GM12873 (cell line): ENCODE results near the gene IL10RB.

ENCODE experiments used
- TF ChIP-seq, protein P1 (sequence below): IDR thresholded peaks from 2 replicates; pipeline ENCODE4 v1.5.1; 2012; ENCODE audit warnings: low read depth, mild to moderate bottlenecking, moderate library complexity, low read length, control low read depth; ENCODE audit not compliant: insufficient read depth; ENCODE audit errors: missing control alignments

Gene IL10RB

GRCh38 chr21:33245289-33245918, 20.8 kb upstream of the IL10RB start:
- TF ChIP-seq, protein P1, sequence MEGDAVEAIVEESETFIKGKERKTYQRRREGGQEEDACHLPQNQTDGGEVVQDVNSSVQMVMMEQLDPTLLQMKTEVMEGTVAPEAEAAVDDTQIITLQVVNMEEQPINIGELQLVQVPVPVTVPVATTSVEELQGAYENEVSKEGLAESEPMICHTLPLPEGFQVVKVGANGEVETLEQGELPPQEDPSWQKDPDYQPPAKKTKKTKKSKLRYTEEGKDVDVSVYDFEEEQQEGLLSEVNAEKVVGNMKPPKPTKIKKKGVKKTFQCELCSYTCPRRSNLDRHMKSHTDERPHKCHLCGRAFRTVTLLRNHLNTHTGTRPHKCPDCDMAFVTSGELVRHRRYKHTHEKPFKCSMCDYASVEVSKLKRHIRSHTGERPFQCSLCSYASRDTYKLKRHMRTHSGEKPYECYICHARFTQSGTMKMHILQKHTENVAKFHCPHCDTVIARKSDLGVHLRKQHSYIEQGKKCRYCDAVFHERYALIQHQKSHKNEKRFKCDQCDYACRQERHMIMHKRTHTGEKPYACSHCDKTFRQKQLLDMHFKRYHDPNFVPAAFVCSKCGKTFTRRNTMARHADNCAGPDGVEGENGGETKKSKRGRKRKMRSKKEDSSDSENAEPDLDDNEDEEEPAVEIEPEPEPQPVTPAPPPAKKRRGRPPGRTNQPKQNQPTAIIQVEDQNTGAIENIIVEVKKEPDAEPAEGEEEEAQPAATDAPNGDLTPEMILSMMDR = no peak

- TF ChIP-seq, protein P1 = no peak
Measured at GRCh38 chr21:33246506-33246905, 19.7 kb upstream of the IL10RB start.

DNA sequence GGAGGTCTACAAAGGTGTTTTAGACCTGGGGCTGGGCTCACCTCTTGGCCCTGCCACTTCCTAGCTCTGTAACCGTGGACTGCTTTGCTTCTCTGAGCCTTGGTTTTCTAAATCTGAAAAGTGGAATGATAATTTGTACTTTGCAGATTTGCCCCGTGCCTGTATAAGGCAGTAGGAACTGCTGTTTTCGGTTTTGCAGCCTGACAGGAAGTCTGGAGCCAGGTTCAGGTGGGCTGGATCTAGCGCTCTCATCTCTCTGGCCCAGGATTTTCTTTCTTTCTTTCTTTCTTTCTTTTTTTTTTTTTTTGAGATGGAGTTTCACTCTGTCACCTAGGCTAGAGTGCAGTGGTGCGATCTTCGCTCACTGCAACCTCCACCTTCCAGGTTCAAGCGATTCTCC, 19.2 kb upstream of the IL10RB start:
- TF ChIP-seq, protein P1 = no peak

DNA sequence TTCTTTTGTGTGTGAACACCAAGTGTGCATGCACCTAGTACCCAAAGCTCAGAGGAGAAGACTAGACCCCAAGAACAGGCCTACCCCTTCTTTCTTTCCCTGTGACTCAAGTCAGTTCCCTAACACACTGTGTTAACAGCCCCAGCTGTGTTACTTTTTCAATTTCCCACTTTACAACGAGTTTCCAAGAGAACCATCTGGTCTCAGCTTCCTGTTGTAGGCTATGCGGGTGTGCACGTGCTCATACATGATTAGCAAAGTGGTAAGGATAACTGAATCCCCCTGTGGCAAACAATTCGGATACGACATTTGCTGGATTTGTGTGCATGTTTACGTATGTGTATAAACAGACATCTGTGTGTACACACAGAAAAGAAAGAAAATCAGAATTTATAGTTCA, 18.6 kb upstream of the IL10RB start:
- TF ChIP-seq, protein P1 = no peak

- TF ChIP-seq, protein P1 = no peak
Measured at GRCh38 chr21:33249331-33250002, 16.7 kb upstream of the IL10RB start.

DNA sequence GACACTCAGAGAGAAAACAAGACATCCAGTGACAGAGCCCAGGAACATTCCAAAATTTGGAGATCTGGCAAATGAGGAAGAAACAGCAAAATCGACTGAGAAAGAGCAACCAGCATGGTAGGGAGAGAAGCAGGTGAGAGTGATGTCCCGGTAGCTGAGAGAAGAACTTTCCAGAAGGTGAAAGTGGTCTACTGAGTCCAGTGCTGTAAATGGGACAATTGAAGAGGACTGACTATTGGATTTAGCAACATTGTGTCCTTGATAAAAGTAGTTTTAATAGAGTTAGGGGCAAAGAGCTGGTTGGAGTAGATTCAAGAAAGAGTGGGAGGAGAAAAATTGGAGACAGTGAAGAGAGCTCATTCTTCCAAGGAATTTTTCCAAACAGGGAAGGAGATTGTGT, 15.0 kb upstream of the IL10RB start:
- TF ChIP-seq, protein P1 = no peak

GRCh38 chr21:33254766-33255165, 11.4 kb upstream of the IL10RB start:
- TF ChIP-seq, protein P1 = no peak
